Testis (tissue), 3 donors: ENCODE measurements around the gene THNSL1. TPM values are rescaled to one million over a fixed set of nuclear protein-coding genes. Genes with fewer than 3 reads are reported as not detected.

ENCODE experiments used
- DNase-seq: peaks from one replicate; pipeline ENCODE4 v3.0.0-alpha.2; 2019
- H3K27ac ChIP-seq, 2 donors: fragments of 200-600 bp; sonication (generic); one replicate each; pipeline ENCODE4 v1.5.1; 2019
- H3K27me3 ChIP-seq: fragments of 200-600 bp; sonication (generic); one replicate; pipeline ENCODE4 v1.5.1; 2019
- H3K36me3 ChIP-seq: fragments of 200-600 bp; sonication (generic); one replicate; pipeline ENCODE4 v1.5.1; 2017; ENCODE audit warnings: low read depth; ENCODE audit errors: missing control alignments
- H3K4me1 ChIP-seq: fragments of 200-600 bp; sonication (generic); one replicate; pipeline ENCODE4 v1.5.1; 2019
- H3K4me3 ChIP-seq, 2 donors: fragments of 200-600 bp; sonication (generic); one replicate each; pipeline ENCODE4 v1.5.1; 2017 to 2019
- H3K9me3 ChIP-seq: fragments of 200-600 bp; sonication (generic); one replicate; pipeline ENCODE4 v1.5.1; 2017
- CTCF ChIP-seq, 3 experiments: fragments of 450-650 bp in 2 of 3; fragments of 200-600 bp in 1 of 3; sonication (generic) in 1 of 3; IDR thresholded peaks; one replicate each; pipeline ENCODE4 v1.5.1; 2016 to 2019; ENCODE audit warnings: antibody characterized with exemption in 3 of 3, mild to moderate bottlenecking in 2 of 3, moderate library complexity in 1 of 3
- POLR2A ChIP-seq: fragments of 450-650 bp; IDR thresholded peaks from one replicate; pipeline ENCODE4 v1.6.1; 2017; ENCODE audit warnings: antibody characterized with exemption, mild to moderate bottlenecking, moderate library complexity
- WGBS, 2 donors: methylation state at CpG; one replicate each; pipeline ENCODE4 v1.1.5; 2018; 5-methylcytosine and 5-hydroxymethylcytosine counted together
- intact Hi-C: fragments of 100-400 bp; cut with DNase I; formaldehyde crosslinking; loops from one replicate; pipeline ENCODE4 v1.15.1; 2023; ENCODE audit warnings: low total_unique reads
- polyA plus RNA-seq: library from polyadenylated mRNA; stranded (reverse); fragments of 350-450 nt; fragmentation: Illumina TruSeq; extraction: RNeasy Lipid Tissue Mini Kit (QIAGEN cat#74804); gene quantifications from one replicate; pipeline ENCODE4 v1.2.3, GENCODE V29; 2014; ENCODE audit warnings: low read depth, low replicate concordance; ENCODE audit not compliant: insufficient read depth
- total RNA-seq, 2 donors: library from RNA; depleted of rRNA; stranded (reverse); fragments of >200 nt; gene quantifications; one replicate each; pipeline ENCODE4 v1.2.3, GENCODE V29; 2016

Gene THNSL1
- total and polyA plus RNA-seq, 3 donors from 2014 or later, result 6.7 to 9.6 (median 9.6) TPM

GRCh38 chr10:25015828-25016375 is 510 bp upstream of the THNSL1 start, which contains the start of gene ENKUR:
TSS of gene ENKUR (minus strand) at chr10:25016158. CDS start at chr10:25015936, 222 bp downstream.
- Histone ChIP-seq H3K4me1 (peaks cover 6% of the 10 kb centered on the region), H3K27me3 (no peaks in the 10 kb centered on the region), H3K9me3 (no peaks in the 10 kb centered on the region), H3K4me3 (peak within 1 kb of the TSS; percentile 72 to 79), H3K27ac (peak within 1 kb of the TSS; percentile 94 to 96), H3K36me3 (no peaks in the 10 kb centered on the region)
- DNase-seq, result peak; percentile 97
- intact Hi-C loops, result loop anchor here (2.0 kb wide), 1 partner anchor 65 kb away; no protein-coding TSS in a partner anchor
- WGBS, 2 donors, result 0 to 1% methylated on average over 16 of the region's 16 CpGs
- no peak for TF ChIP-seq POLR2A
- no peak for TF ChIP-seq CTCF (IDR thresholded peaks at IDR 0.05)

DNA sequence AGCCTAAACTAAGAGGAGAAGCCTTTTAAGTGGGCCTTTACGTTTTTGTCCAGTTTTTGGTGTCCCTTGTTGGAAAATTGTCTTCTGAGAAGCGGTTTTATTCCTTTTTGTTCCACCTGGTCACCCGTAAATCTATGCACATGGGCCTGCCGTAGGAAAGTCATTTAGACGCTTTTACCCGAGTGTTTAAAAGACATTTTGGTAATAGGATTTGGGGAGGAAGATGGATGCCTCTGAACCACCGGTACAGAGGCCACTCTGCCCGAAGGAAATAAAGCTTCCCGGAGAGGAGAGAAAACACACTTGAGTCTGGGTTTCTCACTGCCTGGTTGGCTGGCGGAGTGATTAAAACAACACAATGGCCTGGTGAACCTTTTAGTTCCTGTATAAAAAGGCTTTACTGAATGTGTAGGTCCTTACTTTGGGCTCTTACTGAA is 760 bp downstream of the THNSL1 start:
- H3K4me1 ChIP-seq, result peaks cover 6% of the 10 kb centered on the region
- peak; percentile 26 for DNase-seq

DNA sequence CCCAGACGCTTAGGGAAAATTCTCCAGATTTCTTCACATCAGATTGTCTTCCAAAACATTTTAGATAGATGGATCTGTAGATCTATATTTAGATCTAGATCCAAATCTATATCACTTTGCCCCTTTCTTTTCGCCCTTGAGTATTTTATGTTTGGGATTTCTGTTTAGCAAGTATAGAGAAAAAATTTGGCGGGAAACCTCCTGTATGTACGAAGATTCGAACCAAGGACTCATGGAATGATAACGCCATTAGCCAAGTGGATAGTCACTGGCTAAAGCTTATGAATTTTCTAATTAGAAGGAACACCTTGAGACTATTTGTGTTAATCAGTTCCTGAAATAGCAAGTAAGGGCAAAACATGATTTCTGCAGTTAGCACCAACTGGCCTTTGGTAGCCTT is 1.2 kb downstream of the THNSL1 start:
- H3K27me3 ChIP-seq, result no peaks in the 10 kb centered on the region
- no peak for DNase-seq
- intact Hi-C loops, result loop anchor here (2.0 kb wide), 1 partner anchor 67 kb away; no protein-coding TSS in a partner anchor
- H3K27ac ChIP-seq, result peak overlapping the region; percentile 94 to 96
- no peak for TF ChIP-seq CTCF (IDR thresholded peaks at IDR 0.05)
- no peak for TF ChIP-seq POLR2A
- H3K4me3 ChIP-seq, result peak overlapping the region in 1 of 2 donors; percentile 72
- H3K36me3 ChIP-seq, result no peaks in the 10 kb centered on the region
- 49 to 67% methylated on average over 6 of the region's 6 CpGs for WGBS, 2 donors
- no peaks in the 10 kb centered on the region for H3K9me3 ChIP-seq
- H3K4me1 ChIP-seq, result peaks cover 6% of the 10 kb centered on the region

More for the DNA sequence above, 760 bp downstream of the THNSL1 start:
- TF ChIP-seq POLR2A (no peak), CTCF (IDR thresholded peaks at IDR 0.05) (no peak)
- Histone ChIP-seq H3K4me3 (peak overlapping the region; percentile 72 to 79), H3K27me3 (no peaks in the 10 kb centered on the region), H3K9me3 (no peaks in the 10 kb centered on the region), H3K27ac (peak overlapping the region; percentile 94 to 96), H3K36me3 (no peaks in the 10 kb centered on the region)
- WGBS, 2 donors, result 3 to 4% methylated on average over 10 of the region's 10 CpGs
- intact Hi-C loops, result loop anchor here (2.0 kb wide), 1 partner anchor 66 kb away; no protein-coding TSS in a partner anchor

- intact Hi-C loops, result no loop called here
- no peaks in the 10 kb centered on the region for H3K27me3 ChIP-seq
- H3K4me1 ChIP-seq, result peaks cover 6% of the 10 kb centered on the region
- H3K4me3 ChIP-seq, result no peak overlapping the region
- H3K9me3 ChIP-seq, result no peaks in the 10 kb centered on the region
- 53 to 75% methylated on average over 3 of the region's 3 CpGs for WGBS, 2 donors
- H3K36me3 ChIP-seq, result no peaks in the 10 kb centered on the region
- TF ChIP-seq POLR2A (no peak), CTCF (IDR thresholded peaks at IDR 0.05) (no peak)
- DNase-seq, result no peak
- H3K27ac ChIP-seq, result no peak overlapping the region
Observed at GRCh38 chr10:25018703-25019102, 2.3 kb downstream of the THNSL1 start.

DNA sequence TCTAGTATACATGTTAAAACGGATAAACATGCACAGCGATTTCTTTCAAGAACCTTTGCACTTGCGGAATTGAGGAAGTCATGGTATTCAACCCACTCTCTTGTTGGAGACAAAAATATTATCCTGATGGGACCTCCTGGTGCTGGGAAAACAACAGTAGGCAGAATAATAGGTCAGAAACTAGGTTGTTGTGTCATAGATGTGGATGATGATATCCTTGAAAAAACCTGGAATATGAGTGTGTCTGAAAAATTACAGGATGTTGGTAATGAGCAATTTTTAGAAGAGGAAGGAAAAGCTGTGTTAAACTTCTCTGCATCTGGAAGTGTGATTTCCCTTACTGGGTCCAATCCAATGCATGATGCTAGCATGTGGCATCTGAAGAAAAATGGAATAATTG is 6.9 kb downstream of the THNSL1 start:
- TF ChIP-seq CTCF (IDR thresholded peaks at IDR 0.05), result no peak
- no peak for TF ChIP-seq POLR2A
- Histone ChIP-seq H3K27ac (no peak overlapping the region), H3K36me3 (no peaks in the 10 kb centered on the region), H3K4me1 (no peaks in the 10 kb centered on the region), H3K27me3 (no peaks in the 10 kb centered on the region), H3K4me3 (no peak overlapping the region), H3K9me3 (no peaks in the 10 kb centered on the region)
- no peak for DNase-seq
- intact Hi-C loops, result no loop called here
- 80 to 93% methylated on average over 3 of the region's 3 CpGs for WGBS, 2 donors
